GM18505 (cell line): ENCODE results near the gene DDX24.

Experiments used
- ATAC-seq: cut with Tn5 transposase; IDR thresholded peaks from one replicate; pipeline ENCODE4 v1.9.1; 2021; ENCODE audit not compliant: unreplicated experiment
- POLR2A ChIP-seq: IDR thresholded peaks from 4 replicates; pipeline ENCODE4 v1.6.1; 2011; ENCODE audit warnings: borderline replicate concordance; ENCODE audit not compliant: insufficient read depth, insufficient read length; ENCODE audit errors: extremely low read depth

The DDX24 gene

DNA sequence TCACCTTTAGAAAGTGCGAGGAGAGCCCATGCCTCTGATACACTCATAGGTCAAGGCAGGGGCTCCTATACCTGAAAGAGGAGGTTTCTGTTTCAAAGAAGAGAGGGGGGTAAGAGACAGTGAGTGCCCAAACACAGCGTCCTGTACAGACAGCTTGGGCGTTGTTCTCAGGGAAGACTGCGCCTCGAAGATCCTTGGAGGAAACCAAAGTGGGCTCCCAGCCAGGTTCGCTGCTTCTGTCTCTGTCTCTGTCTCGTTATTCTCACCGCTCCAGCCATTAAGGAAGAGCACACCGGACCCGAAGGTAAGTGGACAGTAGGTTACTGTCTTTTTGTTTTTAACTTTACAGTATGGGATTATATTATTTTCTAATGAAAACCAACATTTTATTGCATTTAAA lies 23.7 kb upstream of the DDX24 start:
- TF ChIP-seq POLR2A = no peak
- ATAC-seq = no peak

DNA sequence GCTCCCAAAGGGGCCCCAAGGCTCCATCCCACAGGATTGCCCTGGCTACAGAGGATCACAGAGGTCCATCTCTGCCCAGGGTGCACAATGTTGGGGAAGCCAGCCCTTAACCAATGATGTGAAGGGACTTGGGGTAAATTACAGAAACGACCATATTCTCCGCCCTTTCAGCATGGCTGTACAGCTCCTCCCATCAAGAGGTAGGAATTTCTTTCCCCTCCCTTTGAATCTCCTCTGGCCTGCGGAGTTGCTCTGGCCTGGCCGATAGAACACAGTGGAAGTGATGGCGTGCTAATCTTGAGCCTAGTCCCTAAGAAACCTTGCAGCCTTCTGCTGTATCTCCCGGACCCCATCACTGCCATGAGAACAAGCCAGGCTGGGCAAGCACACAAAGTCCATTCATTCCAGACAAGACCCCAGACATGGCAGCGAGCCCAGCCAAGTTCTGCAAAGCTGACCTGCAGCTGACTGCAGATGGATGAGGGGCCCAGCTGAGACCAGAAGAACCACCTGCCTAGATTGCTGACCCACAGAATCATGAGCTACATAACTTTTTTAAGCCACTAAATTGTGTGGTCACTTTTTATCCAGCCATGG lies 22.6 kb upstream of the DDX24 start:
- TF ChIP-seq POLR2A = no peak
- no peak for ATAC-seq

- no peak for ATAC-seq
- no peak for TF ChIP-seq POLR2A
Measured at GRCh38 chr14:94102768-94103482, 21.9 kb upstream of the DDX24 start.

DNA sequence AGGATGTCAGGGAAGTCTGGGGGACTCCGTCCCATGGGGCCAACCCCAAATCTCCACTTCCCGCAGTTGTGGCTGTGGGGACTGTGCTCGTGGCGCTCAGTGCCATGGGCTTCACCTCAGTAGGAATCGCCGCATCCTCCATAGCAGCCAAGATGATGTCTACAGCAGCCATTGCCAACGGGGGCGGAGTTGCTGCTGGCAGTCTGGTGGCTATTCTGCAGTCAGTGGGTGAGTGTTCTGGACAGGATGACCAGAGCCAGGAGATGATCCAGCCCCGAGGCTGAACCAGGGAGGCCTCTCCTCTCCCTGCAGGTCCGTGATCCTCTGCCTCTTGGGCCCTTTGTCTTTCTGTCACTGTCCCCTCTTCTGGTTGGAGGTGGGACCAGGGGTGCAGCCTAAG lies 20.7 kb upstream of the DDX24 start:
- no peak for TF ChIP-seq POLR2A
- ATAC-seq = no peak

DNA sequence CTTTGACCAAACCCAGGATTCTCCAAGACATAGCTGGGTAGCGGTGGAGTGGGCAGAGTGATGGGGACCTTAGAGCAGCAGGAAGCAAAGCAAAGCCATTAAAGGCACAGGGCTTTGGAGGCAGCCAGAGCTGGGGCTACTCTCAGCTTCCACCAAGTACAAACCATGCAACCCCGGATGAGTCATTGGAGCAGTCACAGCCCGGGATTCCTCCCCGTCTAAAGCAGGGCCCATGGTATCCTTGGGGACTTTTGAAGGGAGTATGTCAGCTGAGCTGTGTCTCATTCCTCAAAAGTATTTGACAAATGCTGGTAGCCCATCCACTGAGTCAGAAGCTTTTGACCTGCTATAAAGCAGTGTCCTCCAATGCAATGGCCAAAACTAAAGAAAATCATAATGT lies 19.8 kb upstream of the DDX24 start:
- ATAC-seq = no peak
- no peak for TF ChIP-seq POLR2A

DNA sequence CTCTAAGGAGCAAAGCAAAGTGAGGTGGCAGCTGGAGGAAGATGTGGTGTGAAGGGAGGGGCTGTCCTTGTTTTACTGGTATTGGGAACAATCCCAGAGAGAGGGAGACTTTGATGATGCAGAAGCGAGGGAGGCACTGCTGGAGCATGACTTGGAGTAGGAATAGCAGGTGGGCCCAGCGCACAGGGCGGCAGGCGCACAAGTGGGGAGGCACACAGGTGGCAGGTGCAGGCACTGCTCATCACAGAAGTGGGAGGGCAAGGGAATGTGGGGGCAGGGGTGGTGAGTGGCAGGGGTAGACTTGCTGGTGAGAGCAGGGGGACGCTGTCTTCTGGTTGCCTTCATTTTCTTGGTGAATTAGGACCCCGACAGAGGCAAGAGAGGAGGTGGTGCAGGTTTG lies 18.0 kb upstream of the DDX24 start:
- no peak for TF ChIP-seq POLR2A
- ATAC-seq = no peak

GRCh38 chr14:94098326-94098992 lies 17.5 kb upstream of the DDX24 start:
- TF ChIP-seq POLR2A = no peak
- ATAC-seq = no peak

GRCh38 chr14:94097091-94097490 lies 16.1 kb upstream of the DDX24 start:
- TF ChIP-seq POLR2A = no peak
- ATAC-seq = no peak

DNA sequence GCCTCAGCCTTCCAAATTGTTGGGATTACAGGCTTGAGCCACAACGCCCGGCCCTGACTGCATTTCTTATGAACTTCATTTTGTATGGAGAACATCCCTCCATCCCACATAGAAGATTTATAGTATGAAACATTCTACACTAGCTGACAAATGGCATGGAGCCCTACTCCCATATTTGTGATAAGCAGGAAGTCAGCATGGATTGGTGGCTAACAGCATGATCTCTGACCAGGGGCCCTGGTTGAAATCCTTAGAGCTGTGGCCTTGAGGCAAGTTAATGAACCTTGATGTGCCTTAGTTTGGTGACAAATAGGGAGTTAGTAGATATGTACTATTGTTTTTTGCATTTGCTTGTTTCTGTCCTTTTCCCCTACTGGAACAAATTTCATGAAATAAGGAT lies 12.4 kb upstream of the DDX24 start:
- no peak for TF ChIP-seq POLR2A
- ATAC-seq = no peak

DNA sequence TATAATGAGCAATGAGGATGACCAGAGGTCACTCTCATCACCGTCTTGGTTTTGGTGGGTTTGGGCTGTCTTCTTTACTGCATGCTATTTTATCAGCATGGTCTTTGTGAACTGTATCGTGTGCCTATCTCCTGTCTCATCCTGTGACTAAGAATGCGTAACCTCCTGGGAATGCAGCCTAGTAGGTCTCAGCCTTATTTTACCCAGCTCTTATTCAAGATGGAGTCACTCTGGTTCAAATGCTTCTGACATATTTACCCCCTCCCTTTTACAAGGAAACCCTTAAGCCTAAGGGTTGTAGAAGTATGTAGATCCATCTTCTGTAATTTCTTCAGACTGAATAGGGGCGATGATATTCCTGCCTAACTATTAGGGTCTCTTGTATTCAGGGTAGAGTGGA lies 8.5 kb upstream of the DDX24 start:
- TF ChIP-seq POLR2A = no peak
- no peak for ATAC-seq

DNA sequence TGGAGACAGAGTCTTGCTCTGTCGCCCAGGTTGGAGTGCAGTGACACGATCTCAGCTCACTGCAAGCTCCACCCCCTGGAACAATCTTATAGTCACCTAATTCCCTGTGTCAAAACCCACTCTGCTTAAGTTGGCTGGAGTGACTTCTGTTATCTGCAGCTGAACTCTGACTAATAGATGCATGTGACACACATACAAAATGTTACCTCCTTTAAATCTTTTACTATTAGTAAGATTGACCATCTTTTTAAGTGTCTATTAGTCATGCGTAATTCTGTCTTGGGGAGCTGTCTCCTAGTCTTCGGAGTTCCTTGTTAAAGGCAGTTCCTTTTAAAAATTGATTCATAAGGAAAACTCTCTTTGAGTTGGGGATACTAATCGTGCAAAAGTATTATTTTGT lies 7.5 kb upstream of the DDX24 start:
- no peak for TF ChIP-seq POLR2A
- no peak for ATAC-seq

DNA sequence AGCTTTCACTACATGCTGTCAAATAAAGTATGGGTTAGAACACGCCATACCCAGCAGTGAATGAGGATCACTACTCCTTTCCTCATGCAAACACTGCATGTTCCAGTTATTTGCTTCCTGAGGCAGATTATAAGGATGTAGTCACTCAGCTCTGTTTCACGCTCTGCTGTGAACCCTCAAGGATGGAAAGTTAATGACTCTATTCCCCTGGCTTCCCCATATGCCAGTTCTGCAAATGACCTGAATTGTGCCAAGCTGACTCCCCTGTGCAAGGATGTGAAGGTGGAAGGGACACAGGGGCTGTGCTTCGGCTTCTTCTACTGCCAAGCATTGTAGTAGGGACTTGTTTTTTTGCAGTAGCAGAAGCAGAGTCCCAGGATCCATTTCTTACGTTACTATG lies 6.9 kb upstream of the DDX24 start:
- no peak for ATAC-seq
- no peak for TF ChIP-seq POLR2A

DNA sequence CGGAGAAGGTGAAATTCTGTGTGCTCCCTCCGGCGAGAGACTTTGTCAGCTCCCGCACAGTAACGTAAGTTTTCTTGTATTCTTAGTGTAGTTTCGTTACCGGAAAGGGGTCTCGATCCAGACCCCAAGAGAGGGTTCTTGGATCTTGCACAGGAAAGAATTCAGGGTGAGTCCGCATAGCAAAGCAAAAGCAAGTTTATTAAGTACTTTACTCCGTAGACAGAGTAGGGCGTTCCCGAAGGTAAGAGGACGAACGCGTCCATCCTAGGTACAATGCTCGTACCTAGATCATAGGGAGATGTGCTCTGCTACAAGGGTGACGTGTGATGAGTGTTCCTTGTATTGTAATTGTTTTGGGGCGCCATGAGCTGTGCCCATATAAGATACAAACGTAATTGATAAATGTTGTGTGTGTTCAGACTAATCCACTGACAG lies 401 bp upstream of the DDX24 start:
- no peak for ATAC-seq
- no peak for TF ChIP-seq POLR2A
